Keratinocyte (primary cell): ENCODE measurements around the gene ACACA. TPM values are rescaled to one million over a fixed set of nuclear protein-coding genes. Genes with fewer than 3 reads are reported as not detected.

Source experiments
- DNase-seq: peaks from one replicate; pipeline ENCODE4 v3.0.0-alpha.2; 2011; ENCODE audit warnings: low read depth, missing footprints, low spot score
- FAIRE-seq: peaks from 2 replicates; lab custom pipeline; 2011; peaks lifted over from hg19 to GRCh38; lab: Jason Lieb, UNC
- H2AFZ ChIP-seq: 2 replicates; pipeline ENCODE4 v1.6.0; 2012; ENCODE audit warnings: low read length, control low read depth, inconsistent platforms; ENCODE audit not compliant: control insufficient read depth
- H3K27ac ChIP-seq: 2 replicates; pipeline ENCODE4 v1.5.1; 2011; ENCODE audit warnings: low read length; ENCODE audit not compliant: control insufficient read depth, insufficient read depth
- H3K27me3 ChIP-seq: 3 replicates; pipeline ENCODE4 v1.6.0; 2011; ENCODE audit warnings: low read length; ENCODE audit not compliant: control insufficient read depth, insufficient read depth; ENCODE audit errors: extremely low read depth
- H3K36me3 ChIP-seq, 2 experiments: 2 replicates in 1 of 2; 3 replicates in 1 of 2; pipeline ENCODE4 v1.5.1; 2011; ENCODE audit warnings: low read length in 2 of 2, mild to moderate bottlenecking in 1 of 2; ENCODE audit not compliant: control insufficient read depth in 2 of 2, insufficient read depth in 2 of 2; ENCODE audit errors: extremely low read depth in 1 of 2
- H3K4me1 ChIP-seq: 3 replicates; pipeline ENCODE4 v1.5.1; 2011; ENCODE audit warnings: low read length; ENCODE audit not compliant: control insufficient read depth, insufficient read depth; ENCODE audit errors: extremely low read depth
- H3K4me2 ChIP-seq: 3 replicates; pipeline ENCODE4 v1.6.0; 2011; ENCODE audit warnings: low read depth, low read length; ENCODE audit not compliant: control insufficient read depth, insufficient read depth; ENCODE audit errors: extremely low read depth
- H3K4me3 ChIP-seq, 3 experiments: fragments of 200-600 bp in 1 of 3; sonication (generic) in 1 of 3; 2 replicates in 2 of 3; 3 replicates in 1 of 3; pipeline ENCODE4 v1.5.1; 2011 to 2016; ENCODE audit warnings: low read length in 3 of 3, mild to moderate bottlenecking in 3 of 3, control low read depth in 2 of 3, inconsistent platforms in 1 of 3, low read depth in 1 of 3, mixed read lengths in 1 of 3, mixed run types in 1 of 3, moderate library complexity in 1 of 3; ENCODE audit not compliant: control insufficient read depth in 2 of 3, insufficient read depth in 2 of 3; ENCODE audit errors: extremely low read depth in 1 of 3
- H3K79me2 ChIP-seq: 2 replicates; pipeline ENCODE4 v1.6.0; 2012; ENCODE audit warnings: low read length; ENCODE audit not compliant: control insufficient read depth, insufficient read depth
- H3K9ac ChIP-seq: 3 replicates; pipeline ENCODE4 v1.6.0; 2011; ENCODE audit warnings: low read length; ENCODE audit not compliant: control insufficient read depth, insufficient read depth; ENCODE audit errors: extremely low read depth
- H3K9me1 ChIP-seq: 3 replicates; pipeline ENCODE4 v1.6.0; 2011; ENCODE audit warnings: low read length; ENCODE audit not compliant: control insufficient read depth, insufficient read depth; ENCODE audit errors: extremely low read depth
- H3K9me3 ChIP-seq: 2 replicates; pipeline ENCODE4 v1.5.1; 2012; ENCODE audit warnings: low read depth, low read length; ENCODE audit not compliant: control insufficient read depth
- H4K20me1 ChIP-seq: 3 replicates; pipeline ENCODE4 v1.6.0; 2011; ENCODE audit warnings: low read length; ENCODE audit not compliant: control insufficient read depth, insufficient read depth; ENCODE audit errors: extremely low read depth
- EZH2 ChIP-seq: IDR thresholded peaks from one replicate; pipeline ENCODE4 v1.6.1; 2012; ENCODE audit warnings: inconsistent platforms, mild to moderate bottlenecking, low read length, moderate library complexity
- dilution Hi-C: fragments of 300-500 bp; cut with MboI; formaldehyde crosslinking; loops from one replicate; pipeline ENCODE4 v1.7.0; 2020; ENCODE audit warnings: low sequenced_read_pairs; ENCODE audit not compliant: extremely low pct_ligation_motif_present
- polyA plus RNA-seq, 5 experiments: library from polyadenylated mRNA; depleted of rRNA in 3 of 5; stranded (reverse) in 3 of 5; stranded (forward) in 1 of 5; unstranded in 1 of 5; fragments of >200 nt; gene quantifications; 1 replicate in 1 of 5; 2 replicates in 3 of 5; 3 replicates in 1 of 5; pipeline versions ENCODE4 v1.2.1 to v1.2.3, GENCODE V29; 2011 to 2012; ENCODE audit warnings: missing spikeins in 2 of 5, low read depth in 1 of 5, low replicate concordance in 1 of 5
- TF ChIP-seq, protein P1 (sequence below), 3 experiments: IDR thresholded peaks in 1 of 3; conservative IDR thresholded peaks in 1 of 3; optimal IDR thresholded peaks in 1 of 3; 2 replicates in 2 of 3; 3 replicates in 1 of 3; pipeline versions ENCODE3 to v1.5.1; 2011; ENCODE audit warnings: low read length in 3 of 3, mild to moderate bottlenecking in 3 of 3, moderate library complexity in 2 of 3, control low read depth in 1 of 3, inconsistent platforms in 1 of 3; ENCODE audit not compliant: insufficient read depth in 2 of 3; ENCODE audit errors: extremely low read depth in 1 of 3

ACACA gene
- polyA plus RNA-seq, 1 donor (not counting 4 experiments of a cell fraction or from before 2014, with no cell fraction given): 85.8 TPM

DNA sequence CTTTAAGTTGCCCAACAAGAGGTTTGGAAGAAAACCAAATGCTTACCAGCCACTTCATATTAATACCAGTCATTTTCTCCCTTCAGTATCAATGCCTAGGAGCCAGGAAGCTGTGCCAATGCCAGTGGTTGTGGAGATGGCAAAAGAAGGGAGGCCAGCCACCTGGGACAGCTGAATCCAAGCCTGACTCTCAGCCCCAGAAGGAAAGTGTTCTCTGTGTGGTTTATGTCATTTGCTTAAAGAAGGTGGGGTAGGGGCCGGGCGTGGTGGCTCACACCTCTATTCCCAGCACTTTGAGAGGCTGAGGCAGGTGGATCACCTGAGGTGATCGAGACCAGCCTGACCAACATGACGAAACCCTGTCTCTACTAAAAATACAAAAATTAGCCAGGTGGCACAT, 17.5 kb downstream of the ACACA start:
- peaks cover 22% of the 10 kb centered on the region for H3K4me1 ChIP-seq
- dilution Hi-C loops: no loop called here
- no peak for TF ChIP-seq EZH2
- TF ChIP-seq, protein P1, sequence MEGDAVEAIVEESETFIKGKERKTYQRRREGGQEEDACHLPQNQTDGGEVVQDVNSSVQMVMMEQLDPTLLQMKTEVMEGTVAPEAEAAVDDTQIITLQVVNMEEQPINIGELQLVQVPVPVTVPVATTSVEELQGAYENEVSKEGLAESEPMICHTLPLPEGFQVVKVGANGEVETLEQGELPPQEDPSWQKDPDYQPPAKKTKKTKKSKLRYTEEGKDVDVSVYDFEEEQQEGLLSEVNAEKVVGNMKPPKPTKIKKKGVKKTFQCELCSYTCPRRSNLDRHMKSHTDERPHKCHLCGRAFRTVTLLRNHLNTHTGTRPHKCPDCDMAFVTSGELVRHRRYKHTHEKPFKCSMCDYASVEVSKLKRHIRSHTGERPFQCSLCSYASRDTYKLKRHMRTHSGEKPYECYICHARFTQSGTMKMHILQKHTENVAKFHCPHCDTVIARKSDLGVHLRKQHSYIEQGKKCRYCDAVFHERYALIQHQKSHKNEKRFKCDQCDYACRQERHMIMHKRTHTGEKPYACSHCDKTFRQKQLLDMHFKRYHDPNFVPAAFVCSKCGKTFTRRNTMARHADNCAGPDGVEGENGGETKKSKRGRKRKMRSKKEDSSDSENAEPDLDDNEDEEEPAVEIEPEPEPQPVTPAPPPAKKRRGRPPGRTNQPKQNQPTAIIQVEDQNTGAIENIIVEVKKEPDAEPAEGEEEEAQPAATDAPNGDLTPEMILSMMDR (optimal IDR thresholded peaks at IDR 0.05 in 1 of 3, IDR thresholded peaks at IDR 0.05 in 1 of 3, conservative IDR thresholded peaks at IDR 0.05 in 1 of 3; ENCODE audit: extremely low read depth in 1 of 3, insufficient read depth in 2 of 3, low read length in 3 of 3): no peak
- no peak overlapping the region for H2AFZ ChIP-seq
- H3K9me1 ChIP-seq: no peaks in the 10 kb centered on the region
- no peak overlapping the region for H3K4me3 ChIP-seq
- H4K20me1 ChIP-seq: no peaks in the 10 kb centered on the region
- DNase-seq: no peak
- H3K36me3 ChIP-seq: no peaks in the 10 kb centered on the region
- no peaks in the 10 kb centered on the region for H3K79me2 ChIP-seq
- H3K4me2 ChIP-seq: no peak overlapping the region
- H3K27ac ChIP-seq: no peak overlapping the region
- H3K9me3 ChIP-seq: no peaks in the 10 kb centered on the region
- FAIRE-seq: no peak
- H3K27me3 ChIP-seq: no peaks in the 10 kb centered on the region
- H3K9ac ChIP-seq: no peak overlapping the region

GRCh38 chr17:37388266-37388665, 18.4 kb downstream of the ACACA start:
- no peak for DNase-seq
- H2AFZ ChIP-seq: no peak overlapping the region

More at GRCh38 chr17:37388266-37388665, 18.4 kb downstream of the ACACA start:
- H3K27ac ChIP-seq: no peak overlapping the region
- H3K4me3 ChIP-seq: no peak overlapping the region
- no peak overlapping the region for H3K4me2 ChIP-seq
- TF ChIP-seq EZH2: no peak
- TF ChIP-seq, protein P1 (optimal IDR thresholded peaks at IDR 0.05 in 1 of 3, IDR thresholded peaks at IDR 0.05 in 1 of 3, conservative IDR thresholded peaks at IDR 0.05 in 1 of 3; ENCODE audit: extremely low read depth in 1 of 3, insufficient read depth in 2 of 3, low read length in 3 of 3): no peak
- H3K79me2 ChIP-seq: no peaks in the 10 kb centered on the region
- H3K4me1 ChIP-seq: peaks cover 22% of the 10 kb centered on the region
- H4K20me1 ChIP-seq: no peaks in the 10 kb centered on the region
- no peaks in the 10 kb centered on the region for H3K9me3 ChIP-seq
- dilution Hi-C loops: no loop called here
- H3K9me1 ChIP-seq: no peaks in the 10 kb centered on the region
- H3K36me3 ChIP-seq: no peaks in the 10 kb centered on the region
- no peak overlapping the region for H3K9ac ChIP-seq
- no peak for FAIRE-seq
- no peaks in the 10 kb centered on the region for H3K27me3 ChIP-seq
